HG03280 (cell line): ENCODE results near the gene NAV1.

Source experiments
- ATAC-seq: cut with Tn5 transposase; IDR thresholded peaks from one replicate; pipeline ENCODE4 v1.9.1; 2021; ENCODE audit warnings: mild to moderate bottlenecking, moderate library complexity; ENCODE audit not compliant: unreplicated experiment

The NAV1 gene

DNA sequence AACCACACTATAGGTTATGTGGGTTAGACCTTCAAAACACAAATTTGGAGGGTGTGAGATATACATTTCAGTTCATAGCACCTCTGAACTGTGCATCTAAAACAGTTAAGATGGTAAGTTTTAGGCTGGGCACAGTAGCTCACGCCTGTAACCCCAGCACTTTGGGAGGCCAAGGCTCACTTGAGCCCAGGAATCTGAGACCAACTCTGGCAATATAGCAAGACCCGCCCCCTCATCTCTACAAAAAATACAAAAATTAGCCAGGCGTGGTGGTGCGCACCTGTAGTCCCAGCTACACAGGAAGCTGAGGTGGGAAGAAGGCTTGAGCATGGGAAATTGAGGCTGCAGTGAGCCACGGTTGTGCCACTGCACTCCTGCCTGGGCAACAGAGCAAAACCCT lies 47.9 kb downstream of the NAV1 start:
- no peak for ATAC-seq

DNA sequence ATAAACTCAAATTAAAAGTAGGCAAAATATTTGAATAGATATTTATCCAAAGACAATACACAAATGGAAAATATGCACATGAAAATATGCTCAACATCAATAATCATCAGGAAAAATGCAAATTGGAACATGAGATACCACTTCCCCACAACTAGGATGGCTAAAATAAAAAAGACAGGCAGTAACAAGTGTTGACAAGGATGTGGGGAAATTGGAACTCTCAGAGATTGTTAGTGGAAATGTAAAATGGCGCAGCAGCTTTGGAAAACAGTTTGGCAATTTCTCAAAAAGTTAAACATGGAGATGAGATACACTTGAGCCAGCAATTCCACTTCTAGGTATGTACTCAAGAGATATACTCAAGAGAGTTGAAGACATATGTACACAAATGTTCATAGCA lies 48.8 kb downstream of the NAV1 start:
- no peak for ATAC-seq
